Uterus (tissue), 4 donors: Measurements from ENCODE around the gene KRT24. TPM values are rescaled to one million over a fixed set of nuclear protein-coding genes. Genes with fewer than 3 reads are reported as not detected.

Experiments used
- DNase-seq, 2 donors: peaks; one replicate each; pipeline ENCODE4 v3.0.0-alpha.2; 2019 to 2020
- H3K27ac ChIP-seq, 2 donors: fragments of 200-600 bp; sonication (generic); 1 replicate in 1 of 2; 2 replicates in 1 of 2; pipeline ENCODE4 v1.5.1; 2016 to 2018
- H3K27me3 ChIP-seq, 2 donors: fragments of 200-600 bp; sonication (generic); one replicate each; pipeline ENCODE4 v1.5.1; 2018 to 2019; ENCODE audit warnings: control low read depth in 1 of 2
- H3K36me3 ChIP-seq, 2 donors: fragments of 200-600 bp; sonication (generic); one replicate each; pipeline ENCODE4 v1.5.1; 2019; ENCODE audit warnings: control low read depth in 1 of 2
- H3K4me1 ChIP-seq, 2 donors: fragments of 200-600 bp; sonication (generic); one replicate each; pipeline ENCODE4 v1.5.1; 2018 to 2019; ENCODE audit warnings: control low read depth in 1 of 2
- H3K4me3 ChIP-seq, 2 donors: fragments of 200-600 bp; sonication (generic); 1 replicate in 1 of 2; 2 replicates in 1 of 2; pipeline ENCODE4 v1.5.1; 2018 to 2019; ENCODE audit warnings: mild to moderate bottlenecking in 1 of 2
- H3K9me3 ChIP-seq, 2 donors: fragments of 200-600 bp; sonication (generic); one replicate each; pipeline ENCODE4 v1.5.1; 2019; ENCODE audit warnings: control low read depth in 1 of 2
- POLR2A ChIP-seq, 2 donors: fragments of 450-650 bp; IDR thresholded peaks; one replicate each; pipeline ENCODE4 v1.6.1; 2016; ENCODE audit warnings: antibody characterized with exemption in 2 of 2, mild to moderate bottlenecking in 1 of 2, moderate library complexity in 1 of 2
- intact Hi-C: fragments of 100-400 bp; cut with DNase I; formaldehyde crosslinking; loops from one replicate; pipeline ENCODE4 v1.15.1; 2023; ENCODE audit warnings: low total_unique reads
- total RNA-seq, 4 donors: library from RNA; depleted of rRNA in 3 of 4; stranded (reverse); fragments of >200 nt in 3 of 4; gene quantifications; one replicate each; pipeline versions ENCODE4 v1.1.0 to v1.2.4, GENCODE V29; 2014 to 2023
- TF ChIP-seq, protein P1 (sequence below), 4 experiments: fragments of 200-600 bp in 2 of 4; fragments of 450-650 bp in 2 of 4; sonication (generic) in 2 of 4; IDR thresholded peaks; one replicate each; pipeline ENCODE4 v1.5.1; 2016 to 2019; ENCODE audit warnings: antibody characterized with exemption in 4 of 4, mild to moderate bottlenecking in 2 of 4, moderate library complexity in 1 of 4
- donor health status: DM: yes; HTN: yes; CAD: no.

KRT24 gene
- total RNA-seq, 4 donors from 2014 or later = not detected

DNA sequence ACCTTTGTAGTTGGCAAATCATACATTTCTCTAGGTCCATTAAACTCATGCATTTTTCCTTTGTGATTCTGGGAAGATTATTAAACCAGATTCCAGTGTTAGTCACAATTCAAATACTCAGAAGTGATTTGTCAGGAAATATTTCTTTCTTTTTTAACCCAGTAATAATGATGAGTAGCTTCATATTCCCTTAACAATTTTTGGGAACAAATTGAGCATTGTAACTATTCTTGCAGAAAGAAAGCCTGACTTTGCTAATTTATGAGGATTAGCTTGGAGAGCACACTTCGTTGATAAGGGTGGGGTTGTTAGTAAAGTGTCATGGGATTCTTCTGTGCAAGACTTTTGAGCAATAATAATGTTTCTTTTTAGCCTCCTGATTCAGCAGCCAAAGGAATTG is 18.7 kb upstream of the KRT24 start:
- Histone ChIP-seq H3K9me3 (no peaks in the 10 kb centered on the region), H3K4me3 (no peak overlapping the region), H3K36me3 (no peaks in the 10 kb centered on the region), H3K27me3 (no peaks in the 10 kb centered on the region), H3K4me1 (peaks cover 0 to 5% of the 10 kb centered on the region in 2 donors), H3K27ac (peak overlapping the region; percentile 34 to 74)
- DNase-seq = no peak
- intact Hi-C loops = no loop called here
- no peak for TF ChIP-seq POLR2A (IDR thresholded peaks at IDR 0.05)
- TF ChIP-seq, protein P1, sequence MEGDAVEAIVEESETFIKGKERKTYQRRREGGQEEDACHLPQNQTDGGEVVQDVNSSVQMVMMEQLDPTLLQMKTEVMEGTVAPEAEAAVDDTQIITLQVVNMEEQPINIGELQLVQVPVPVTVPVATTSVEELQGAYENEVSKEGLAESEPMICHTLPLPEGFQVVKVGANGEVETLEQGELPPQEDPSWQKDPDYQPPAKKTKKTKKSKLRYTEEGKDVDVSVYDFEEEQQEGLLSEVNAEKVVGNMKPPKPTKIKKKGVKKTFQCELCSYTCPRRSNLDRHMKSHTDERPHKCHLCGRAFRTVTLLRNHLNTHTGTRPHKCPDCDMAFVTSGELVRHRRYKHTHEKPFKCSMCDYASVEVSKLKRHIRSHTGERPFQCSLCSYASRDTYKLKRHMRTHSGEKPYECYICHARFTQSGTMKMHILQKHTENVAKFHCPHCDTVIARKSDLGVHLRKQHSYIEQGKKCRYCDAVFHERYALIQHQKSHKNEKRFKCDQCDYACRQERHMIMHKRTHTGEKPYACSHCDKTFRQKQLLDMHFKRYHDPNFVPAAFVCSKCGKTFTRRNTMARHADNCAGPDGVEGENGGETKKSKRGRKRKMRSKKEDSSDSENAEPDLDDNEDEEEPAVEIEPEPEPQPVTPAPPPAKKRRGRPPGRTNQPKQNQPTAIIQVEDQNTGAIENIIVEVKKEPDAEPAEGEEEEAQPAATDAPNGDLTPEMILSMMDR (IDR thresholded peaks at IDR 0.05) = no peak

DNA sequence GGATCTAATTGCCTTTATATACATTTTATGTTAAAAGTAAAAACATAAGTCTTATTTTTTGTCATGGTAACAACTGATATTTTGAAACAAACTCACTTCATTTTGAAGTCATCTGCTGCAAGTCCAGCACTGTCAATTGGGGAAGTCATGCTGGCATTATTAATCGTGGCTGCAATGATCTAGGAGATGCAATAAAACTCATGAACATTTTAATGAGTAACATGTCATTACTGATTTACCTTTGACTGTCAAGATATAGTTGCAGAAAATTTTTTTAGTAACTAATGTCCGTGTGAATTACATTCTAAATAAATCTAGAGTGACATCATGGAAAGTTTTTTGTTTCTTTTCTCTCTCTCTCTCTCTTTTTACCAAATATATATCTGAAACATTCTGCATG is 17.3 kb upstream of the KRT24 start:
- Histone ChIP-seq H3K27me3 (no peaks in the 10 kb centered on the region), H3K9me3 (no peaks in the 10 kb centered on the region), H3K36me3 (no peaks in the 10 kb centered on the region), H3K27ac (no peak overlapping the region), H3K4me3 (no peak overlapping the region), H3K4me1 (peaks cover 0 to 5% of the 10 kb centered on the region in 2 donors)
- intact Hi-C loops = no loop called here
- DNase-seq = no peak
- TF ChIP-seq POLR2A (IDR thresholded peaks at IDR 0.05) = no peak
- TF ChIP-seq, protein P1 (IDR thresholded peaks at IDR 0.05) = no peak

DNA sequence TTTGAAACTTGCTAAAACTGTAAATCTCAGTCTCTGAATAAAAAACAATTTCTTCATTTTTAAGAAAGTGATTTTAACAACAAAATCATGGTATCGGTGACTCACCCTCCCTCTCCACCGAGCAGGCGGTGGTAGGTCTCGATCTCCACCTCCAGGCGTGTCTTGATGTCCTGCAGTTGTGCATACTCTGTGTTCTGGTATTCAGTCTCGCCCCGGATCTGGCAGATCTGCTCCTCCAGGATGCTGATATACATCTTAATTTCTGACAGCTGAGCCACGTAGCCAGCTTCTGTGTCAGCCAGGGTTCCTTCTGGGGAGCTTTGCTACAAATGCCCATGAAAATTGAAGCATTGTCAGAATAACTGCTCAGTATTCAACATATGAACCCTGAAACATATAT is 15.4 kb upstream of the KRT24 start:
- Histone ChIP-seq H3K36me3 (no peaks in the 10 kb centered on the region), H3K9me3 (no peaks in the 10 kb centered on the region), H3K27ac (no peak overlapping the region), H3K4me3 (no peak overlapping the region), H3K27me3 (no peaks in the 10 kb centered on the region), H3K4me1 (peaks cover 0 to 5% of the 10 kb centered on the region in 2 donors)
- intact Hi-C loops = no loop called here
- no peak for DNase-seq
- TF ChIP-seq POLR2A (IDR thresholded peaks at IDR 0.05) = no peak
- TF ChIP-seq, protein P1 (IDR thresholded peaks at IDR 0.05) = no peak

DNA sequence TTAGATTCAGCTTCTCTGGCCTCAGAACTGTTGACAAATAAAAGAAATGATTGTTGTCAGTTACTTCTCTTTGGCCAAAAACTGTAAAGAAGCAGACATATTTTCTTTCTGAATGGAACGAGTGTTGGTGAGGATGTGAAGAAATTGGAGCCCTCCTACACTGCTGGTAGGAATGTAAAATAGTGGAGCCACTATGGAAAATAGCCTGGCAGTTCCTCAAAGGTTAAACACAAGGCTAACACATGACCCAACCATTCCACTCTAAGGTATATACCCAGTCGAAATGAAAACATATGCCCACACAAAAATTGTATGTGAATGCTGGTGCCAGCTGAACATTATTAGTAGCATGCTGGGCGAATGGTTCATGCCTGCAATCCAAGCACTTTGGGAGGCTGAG is 14.2 kb upstream of the KRT24 start:
- Histone ChIP-seq H3K4me1 (peaks cover 0 to 5% of the 10 kb centered on the region in 2 donors), H3K27me3 (no peaks in the 10 kb centered on the region), H3K36me3 (no peaks in the 10 kb centered on the region), H3K4me3 (no peak overlapping the region), H3K9me3 (no peaks in the 10 kb centered on the region), H3K27ac (no peak overlapping the region)
- intact Hi-C loops = no loop called here
- TF ChIP-seq POLR2A (IDR thresholded peaks at IDR 0.05) = no peak
- TF ChIP-seq, protein P1 (IDR thresholded peaks at IDR 0.05) = no peak
- DNase-seq = no peak

DNA sequence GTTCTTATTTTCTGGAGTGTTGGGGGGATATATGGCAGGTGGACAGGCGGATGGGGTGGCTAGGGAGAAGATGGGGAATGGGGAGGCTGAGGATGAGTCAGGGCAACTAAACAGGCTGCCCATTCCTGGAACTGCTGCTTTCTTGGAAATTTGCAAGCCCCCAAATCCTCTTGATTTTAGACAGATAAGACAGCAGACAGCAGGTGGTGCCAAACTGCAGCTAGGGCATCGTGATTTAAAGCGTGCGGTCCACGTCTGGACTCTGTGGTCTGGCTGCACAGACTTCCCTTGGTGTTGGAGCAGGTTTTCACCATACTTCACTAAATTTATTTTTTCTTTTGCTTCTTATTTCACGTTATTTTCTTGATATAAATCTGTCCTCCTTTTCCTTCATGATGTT is 10.9 kb upstream of the KRT24 start:
- Histone ChIP-seq H3K27me3 (no peaks in the 10 kb centered on the region), H3K27ac (no peak overlapping the region), H3K9me3 (no peaks in the 10 kb centered on the region), H3K4me1 (no peaks in the 10 kb centered on the region), H3K36me3 (no peaks in the 10 kb centered on the region), H3K4me3 (no peak overlapping the region)
- TF ChIP-seq, protein P1 (IDR thresholded peaks at IDR 0.05) = no peak
- TF ChIP-seq POLR2A (IDR thresholded peaks at IDR 0.05) = no peak
- intact Hi-C loops = no loop called here
- DNase-seq = no peak
